RCC 7860 (cell line): Measurements from ENCODE around the gene AAK1.

ENCODE experiments used
- DNase-seq: peaks from one replicate; pipeline ENCODE4 v3.0.0-alpha.2; 2015; ENCODE audit warnings: low spot score
- FAIRE-seq: peaks from 2 replicates; lab custom pipeline; 2012; peaks lifted over from hg19 to GRCh38; lab: Jason Lieb, UNC

AAK1 gene

GRCh38 chr2:69547984-69548715 lies 95.4 kb downstream of the AAK1 start:
- FAIRE-seq (no peak), DNase-seq (no peak)

DNA sequence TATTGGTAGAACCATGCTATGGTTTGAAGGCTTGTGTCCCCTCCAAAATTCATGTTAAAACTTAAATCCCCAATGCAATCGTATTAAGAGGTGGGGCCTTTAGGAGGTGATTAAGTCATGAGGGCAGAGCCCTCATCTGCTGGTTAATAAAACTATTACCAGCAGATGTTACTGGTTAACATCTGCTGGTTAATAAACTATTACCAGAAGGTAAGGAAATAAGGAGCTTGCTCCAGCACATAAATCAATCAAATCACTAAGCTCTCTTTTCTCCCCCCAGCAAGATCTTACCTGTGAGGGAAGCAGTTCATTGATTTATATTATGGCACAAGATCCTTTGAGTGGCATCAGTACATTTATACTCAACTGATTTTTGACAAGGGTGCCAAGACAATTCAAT lies 96.9 kb downstream of the AAK1 start:
- FAIRE-seq (peak; percentile 4), DNase-seq (no peak)

- DNase-seq (no peak), FAIRE-seq (no peak)
Observed at GRCh38 chr2:69545477-69545932, 98.0 kb downstream of the AAK1 start.

DNA sequence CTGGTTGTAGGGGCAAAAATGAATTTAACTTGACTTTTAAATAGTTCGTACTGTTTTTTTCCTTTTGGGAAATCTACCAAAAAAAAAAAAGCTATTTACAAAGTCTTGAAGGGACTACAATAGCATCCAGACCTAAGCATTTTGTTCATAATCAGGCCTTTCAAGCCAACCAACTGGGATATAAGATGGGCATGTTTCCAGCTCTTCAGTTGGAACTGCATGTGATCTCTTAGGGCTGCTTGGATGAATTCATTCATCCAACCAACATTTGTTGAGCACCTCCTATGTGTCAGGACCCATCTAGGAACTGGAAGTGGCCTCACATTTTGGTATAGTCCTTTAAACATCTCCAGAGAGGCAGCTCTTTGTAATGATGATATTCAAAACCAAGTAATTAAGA lies 98.6 kb downstream of the AAK1 start:
- no peak for FAIRE-seq

GRCh38 chr2:69539549-69539908 lies 104.0 kb downstream of the AAK1 start:
- DNase-seq (no peak), FAIRE-seq (no peak)

More for the DNA sequence above, 98.6 kb downstream of the AAK1 start:
- DNase-seq: no peak

GRCh38 chr2:69538872-69539548 lies 104.5 kb downstream of the AAK1 start:
- FAIRE-seq (no peak), DNase-seq (no peak)

DNA sequence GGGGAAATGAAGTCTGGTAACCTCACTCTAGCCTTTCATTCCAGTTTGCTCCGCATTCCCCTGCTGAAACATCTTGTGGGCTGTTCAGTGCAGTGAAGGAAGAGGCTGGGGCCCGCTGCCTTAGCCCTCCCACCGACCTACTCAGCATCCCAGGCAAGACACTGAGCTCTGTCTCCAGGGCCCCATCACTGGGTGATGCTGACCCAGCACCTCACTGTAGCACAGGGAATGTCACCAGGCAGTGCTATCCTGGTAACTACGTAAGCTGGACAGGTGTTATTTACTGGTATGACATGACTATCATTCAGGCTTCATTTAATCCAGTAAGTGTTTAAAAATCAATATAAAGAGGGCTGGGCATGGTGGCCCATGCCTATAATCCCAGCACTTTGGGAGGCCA lies 105.3 kb downstream of the AAK1 start:
- no peak for FAIRE-seq

DNA sequence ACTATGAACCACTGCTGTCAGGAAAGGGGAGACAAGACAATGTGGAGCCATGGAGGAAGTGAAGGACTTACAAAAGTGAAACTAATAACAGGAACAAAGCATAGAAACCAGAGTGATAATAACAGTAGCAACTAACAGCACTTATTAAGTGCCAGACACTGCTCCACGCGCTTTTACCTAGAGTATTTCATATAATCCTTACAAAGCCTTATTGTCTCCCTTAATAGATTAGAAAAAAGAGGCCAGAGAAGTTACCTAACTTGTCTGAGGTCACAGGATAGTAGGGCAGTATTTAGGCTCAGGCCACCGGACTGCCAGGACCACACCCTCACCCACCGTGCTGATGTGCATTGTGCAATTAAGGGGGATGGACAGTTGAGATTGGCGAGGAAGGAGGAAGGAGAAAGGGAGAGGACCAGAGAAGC lies 107.7 kb downstream of the AAK1 start:
- DNase-seq (no peak), FAIRE-seq (no peak)

More for the DNA sequence above, 105.3 kb downstream of the AAK1 start:
- no peak for DNase-seq

DNA sequence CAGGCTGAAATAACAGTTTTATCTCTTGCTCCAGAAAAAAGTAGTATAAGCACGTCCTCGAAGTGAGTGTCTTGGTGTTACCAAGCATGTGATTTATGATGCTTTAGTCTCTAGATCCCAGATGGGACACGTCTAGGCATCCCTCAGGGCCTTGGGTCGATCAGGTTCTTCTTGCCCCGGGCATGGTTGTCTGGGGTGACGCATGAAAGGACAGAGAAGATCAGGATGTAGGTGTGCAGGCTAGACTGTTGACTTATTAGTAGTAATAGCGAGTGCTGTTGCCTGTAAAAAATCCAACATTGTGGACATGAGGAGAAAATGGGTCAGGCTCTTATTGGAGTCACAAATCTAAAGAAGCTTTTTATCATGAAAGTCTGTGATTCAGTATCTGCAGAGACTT lies 112.4 kb downstream of the AAK1 start:
- no peak for FAIRE-seq
- DNase-seq: no peak

- FAIRE-seq: no peak
- DNase-seq: no peak
Observed at GRCh38 chr2:69529480-69529879, 114.1 kb downstream of the AAK1 start.

- no peak for FAIRE-seq
- DNase-seq: no peak
Observed at GRCh38 chr2:69525261-69525660, 118.3 kb downstream of the AAK1 start.

- FAIRE-seq: no peak
- no peak for DNase-seq
Observed at GRCh38 chr2:69524799-69525198, 118.7 kb downstream of the AAK1 start.

- FAIRE-seq (no peak), DNase-seq (no peak)
Observed at GRCh38 chr2:69521747-69522146, 121.8 kb downstream of the AAK1 start.

DNA sequence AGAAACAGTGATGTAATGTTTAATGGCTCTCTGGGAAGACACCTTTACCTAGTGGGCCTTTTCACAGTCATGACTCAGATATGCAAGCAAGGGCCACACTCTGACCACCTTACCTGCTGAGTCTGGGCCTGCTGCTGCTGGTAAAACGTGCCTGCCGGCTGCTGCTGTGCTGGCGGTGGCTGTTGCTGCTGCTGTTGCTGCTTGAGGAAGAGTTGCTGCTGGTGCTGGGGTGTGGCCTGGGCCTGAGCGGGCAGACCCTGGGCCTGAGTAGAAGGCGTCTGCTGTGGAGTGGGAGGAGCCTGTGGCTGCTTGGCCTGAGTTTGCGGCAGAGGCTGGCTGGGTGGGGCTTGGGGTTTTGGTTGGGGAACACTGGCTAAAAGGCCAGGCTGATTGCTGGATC lies 124.7 kb downstream of the AAK1 start:
- no peak for FAIRE-seq
- no peak for DNase-seq

GRCh38 chr2:69517410-69517809 lies 126.1 kb downstream of the AAK1 start:
- DNase-seq: no peak
- FAIRE-seq: no peak

- FAIRE-seq (no peak), DNase-seq (no peak)
Observed at GRCh38 chr2:69514819-69515218, 128.7 kb downstream of the AAK1 start.

GRCh38 chr2:69514406-69514805 lies 129.1 kb downstream of the AAK1 start:
- DNase-seq: no peak
- no peak for FAIRE-seq

DNA sequence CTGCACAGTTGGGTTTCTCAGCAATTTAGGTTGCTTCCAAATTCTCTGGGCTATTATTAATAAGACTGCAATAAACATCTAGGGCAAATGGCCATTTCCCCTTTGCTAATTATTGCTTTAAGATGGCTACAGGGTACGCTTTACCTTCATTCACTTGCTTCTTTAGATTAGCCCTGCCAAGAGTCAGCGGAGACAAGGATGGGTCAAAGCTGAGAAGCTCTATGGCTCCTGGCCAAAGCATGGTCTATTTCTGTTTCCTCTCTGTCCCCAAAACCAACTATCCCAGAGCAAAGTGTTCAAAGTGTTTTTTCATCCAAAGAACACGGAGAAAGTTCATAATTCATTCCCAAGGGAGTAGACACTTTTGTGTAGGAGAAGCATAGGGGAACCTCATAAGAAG lies 131.1 kb downstream of the AAK1 start:
- DNase-seq (no peak), FAIRE-seq (no peak)

GRCh38 chr2:69510204-69510603 lies 133.3 kb downstream of the AAK1 start:
- DNase-seq (no peak), FAIRE-seq (no peak)

DNA sequence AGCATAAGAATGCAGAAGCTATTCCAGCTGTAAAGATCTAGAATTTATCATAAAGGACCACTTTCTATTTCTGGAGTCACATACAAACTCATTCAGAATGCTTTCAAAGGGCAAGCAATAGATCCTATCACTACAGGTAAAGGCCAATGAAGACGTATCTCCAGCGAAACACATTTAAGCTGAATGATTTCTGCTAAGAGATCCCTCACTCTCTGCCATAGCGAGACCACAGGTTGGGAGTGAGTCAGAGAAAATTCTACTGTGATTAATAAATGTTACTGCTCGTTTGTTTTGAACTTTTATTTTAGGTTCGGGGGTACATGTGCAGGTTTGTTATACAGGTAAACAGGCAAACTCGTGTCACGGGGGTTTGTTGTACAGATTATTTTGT lies 133.8 kb downstream of the AAK1 start:
- no peak for DNase-seq
- no peak for FAIRE-seq

DNA sequence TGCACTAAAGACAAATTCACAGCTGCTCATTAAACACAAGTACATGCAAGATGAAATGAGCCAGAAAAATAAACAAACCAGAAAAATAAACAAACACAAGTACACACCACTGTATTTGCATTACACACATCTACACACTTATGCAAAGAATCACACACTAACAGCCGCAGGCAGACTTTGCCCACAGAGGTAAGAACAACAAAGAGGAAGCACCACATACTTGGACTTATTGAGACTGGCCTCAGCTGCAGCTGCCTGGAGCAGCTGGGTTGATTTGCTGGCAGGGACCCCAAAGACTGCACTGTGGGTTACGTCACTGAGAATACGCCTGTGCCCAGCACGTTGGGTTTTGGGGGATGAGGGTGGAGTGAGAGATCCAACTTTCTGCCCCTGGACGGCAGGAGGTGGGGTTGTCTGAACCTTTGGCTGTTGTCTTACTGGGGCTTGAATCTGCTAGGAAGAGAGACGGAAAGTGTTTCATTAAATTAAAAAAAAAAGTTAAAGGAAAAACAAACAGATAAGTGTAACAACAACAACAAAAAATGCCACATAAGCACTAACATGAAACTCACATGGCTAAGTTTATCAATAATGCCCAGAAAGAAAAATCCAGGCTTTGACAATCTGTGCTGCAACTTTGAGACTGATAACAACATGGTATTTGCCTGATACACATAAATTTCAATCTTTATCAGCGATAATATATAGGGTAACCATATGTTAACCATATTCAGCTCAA lies 134.4 kb downstream of the AAK1 start:
- no peak for FAIRE-seq
- DNase-seq: no peak

GRCh38 chr2:69505710-69506109 lies 137.8 kb downstream of the AAK1 start:
- FAIRE-seq: no peak

More at GRCh38 chr2:69505710-69506109, 137.8 kb downstream of the AAK1 start:
- DNase-seq: no peak
